NCI-H2081 treated with DMSO at 0.1 percent for 48 hours (cell line): ENCODE results near the gene TOB2.
"Not testable (repeated sequence)": the region's sequence is repeated elsewhere in the genome, so short reads cannot be mapped to it uniquely, and the experiment has no call there.

ENCODE experiments used
- DNase-seq: peaks from one replicate; lab custom pipeline; 2025; lab: John Stamatoyannopoulos, UW

Gene TOB2

GRCh38 chr22:41429232-41429950 lies 17.2 kb downstream of the TOB2 start:
- DNase-seq = no peak

GRCh38 chr22:41425660-41426365 lies 20.8 kb downstream of the TOB2 start:
- DNase-seq = no peak

DNA sequence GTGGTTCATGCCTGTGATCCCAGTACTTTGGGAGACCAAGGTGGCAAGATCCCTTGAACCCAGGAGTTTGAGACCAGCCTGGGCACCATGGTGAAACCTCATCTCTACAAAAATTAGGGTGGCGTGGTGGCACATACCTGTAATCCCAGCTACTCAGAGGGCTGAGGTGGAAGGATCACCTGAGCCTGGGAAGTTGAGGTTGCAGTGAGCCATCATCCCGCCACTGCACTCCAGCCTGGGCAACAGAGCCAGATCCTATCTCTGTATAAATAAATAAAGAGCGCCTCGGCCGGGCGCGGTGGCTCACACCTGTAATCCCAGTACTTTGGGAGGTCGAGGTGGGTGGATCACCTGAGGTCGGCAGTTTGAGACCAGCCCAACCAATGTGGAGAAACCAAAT lies 27.9 kb downstream of the TOB2 start:
- no peak for DNase-seq

DNA sequence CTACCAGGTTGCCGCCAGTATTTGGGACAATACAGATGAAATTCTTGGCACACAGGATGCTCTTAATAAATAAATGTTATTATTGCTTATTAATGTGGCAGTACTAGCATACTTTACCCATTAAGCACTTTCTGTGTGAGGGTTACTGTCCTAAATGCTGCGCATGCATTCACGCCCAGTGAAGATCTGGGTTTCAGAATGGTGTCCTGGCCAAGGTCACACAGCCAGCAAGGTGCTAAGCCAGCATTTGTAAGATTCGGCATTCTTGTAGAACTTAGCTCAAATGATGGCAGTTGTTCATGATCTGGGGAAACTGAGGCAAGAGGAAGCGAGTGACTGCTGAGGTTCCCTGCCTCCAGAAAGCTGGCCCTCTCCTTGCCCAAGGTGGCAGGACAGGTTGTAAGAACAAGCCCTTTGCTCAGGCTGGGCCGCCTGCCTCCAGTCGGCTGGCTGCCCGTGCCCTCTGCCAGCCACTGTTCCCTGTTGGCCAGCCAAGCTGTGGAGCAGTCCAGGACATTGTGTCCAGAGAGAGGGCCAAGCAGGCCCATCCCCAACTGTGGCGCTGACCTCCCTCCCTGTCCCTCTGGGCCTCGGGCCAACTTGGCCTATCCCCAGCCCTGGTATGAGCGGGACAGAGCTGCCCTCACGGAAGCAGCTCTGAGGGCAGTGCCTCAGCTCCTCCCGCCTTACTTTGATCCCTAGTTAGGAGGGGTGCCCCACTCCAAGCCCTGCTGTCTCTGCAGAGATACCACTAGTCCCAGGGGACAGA lies 28.8 kb downstream of the TOB2 start:
- no peak for DNase-seq

DNA sequence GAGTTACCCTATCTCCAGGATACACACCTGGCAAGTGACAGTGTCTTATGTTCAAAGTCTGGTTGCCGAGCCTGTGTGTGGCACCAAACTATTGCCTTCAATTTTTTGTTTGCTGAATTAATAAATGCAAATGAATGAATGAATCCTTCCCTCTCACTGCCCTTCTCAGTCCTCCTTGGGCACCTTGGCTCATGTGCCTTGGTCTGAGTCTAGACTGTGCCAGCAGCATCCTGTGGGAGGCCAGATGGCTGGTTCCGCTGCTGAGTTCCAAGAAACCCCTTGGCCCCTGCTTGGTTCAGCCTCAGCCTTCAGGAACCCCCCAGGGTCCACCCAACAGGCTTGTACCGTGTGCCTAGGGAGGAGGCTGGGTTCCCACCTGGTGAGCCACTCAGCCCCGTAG lies 31.0 kb downstream of the TOB2 start:
- no peak for DNase-seq

DNA sequence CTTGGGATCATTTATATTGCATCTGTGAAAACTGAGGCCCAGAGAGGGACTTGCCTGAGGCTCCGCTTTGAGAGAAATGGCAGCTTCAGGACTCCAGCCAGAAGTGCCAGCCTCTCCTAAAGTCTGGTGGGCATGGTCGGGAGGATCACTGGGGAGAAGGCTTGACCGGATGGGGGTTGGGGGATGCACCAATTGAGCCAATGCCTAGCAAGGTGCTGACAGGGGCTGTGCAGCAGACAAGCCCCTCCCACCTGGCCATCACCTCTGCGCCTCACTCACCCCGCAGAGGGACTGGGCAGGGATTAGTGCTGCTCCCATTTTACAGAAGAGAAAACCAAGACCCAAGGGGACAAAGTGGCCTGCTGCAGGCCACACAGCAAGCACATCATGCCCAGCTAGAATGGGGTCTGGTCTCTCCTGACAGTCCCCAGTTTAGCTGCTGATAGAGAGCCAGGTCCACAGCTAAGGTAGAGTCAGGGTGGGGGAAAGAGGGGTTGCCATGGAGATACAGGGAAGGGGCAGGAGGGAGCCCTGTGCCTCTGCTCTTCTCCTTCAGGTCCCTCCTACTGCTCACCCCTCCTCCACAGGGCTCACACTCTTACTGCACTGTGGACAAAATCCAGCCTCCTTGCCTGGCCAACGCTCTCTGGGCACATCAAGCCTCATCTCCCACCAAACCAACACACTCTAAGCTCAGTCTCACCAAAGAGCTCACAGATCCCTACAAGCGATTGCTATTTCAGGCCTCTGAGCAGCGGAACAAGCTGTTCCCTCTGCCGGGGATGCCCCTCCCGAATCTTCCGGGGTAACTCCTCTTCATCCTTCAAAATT lies 35.4 kb downstream of the TOB2 start:
- no peak for DNase-seq

DNA sequence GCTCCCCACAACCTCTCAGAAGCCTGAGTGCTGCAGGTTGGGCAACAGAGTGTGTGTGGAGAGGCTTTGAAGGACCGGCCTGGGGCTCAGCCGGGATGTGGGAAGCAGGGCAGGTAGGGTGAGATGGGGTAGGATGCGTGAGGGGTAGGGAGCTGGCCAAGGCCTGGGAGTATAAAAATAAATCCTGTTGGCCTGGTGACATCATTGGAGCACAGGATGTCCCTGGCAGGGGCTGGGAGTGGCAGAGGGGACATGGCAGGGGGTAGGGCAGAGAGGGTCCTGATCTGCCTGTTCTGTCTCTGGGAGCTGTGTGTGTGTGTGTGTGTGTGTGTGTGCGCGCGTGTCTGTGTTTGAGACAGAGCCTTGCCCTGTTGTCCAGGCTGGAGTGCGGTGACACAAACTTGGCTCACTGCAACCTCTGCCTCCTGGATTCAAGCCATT lies 36.3 kb downstream of the TOB2 start:
- DNase-seq = no peak

DNA sequence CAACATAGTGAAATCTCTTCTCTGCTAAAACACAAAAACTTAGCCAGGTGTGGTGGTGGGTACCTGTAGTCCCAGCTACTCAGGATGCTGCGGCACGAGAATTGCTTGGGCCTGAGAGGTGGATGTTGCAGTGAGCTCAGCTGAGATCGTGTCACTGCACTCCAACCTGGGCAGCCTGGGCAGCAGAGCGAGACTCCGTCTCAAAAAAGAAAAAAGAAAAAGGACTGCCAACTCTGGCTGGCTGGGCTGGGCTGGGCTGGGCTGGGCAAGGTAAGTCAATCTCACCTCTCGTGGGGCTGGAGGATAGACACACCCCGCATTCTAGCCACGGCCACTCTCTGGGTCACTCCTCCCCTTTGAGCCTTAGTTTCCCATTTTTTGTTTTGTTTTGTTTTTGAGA lies 37.9 kb downstream of the TOB2 start:
- no peak for DNase-seq

DNA sequence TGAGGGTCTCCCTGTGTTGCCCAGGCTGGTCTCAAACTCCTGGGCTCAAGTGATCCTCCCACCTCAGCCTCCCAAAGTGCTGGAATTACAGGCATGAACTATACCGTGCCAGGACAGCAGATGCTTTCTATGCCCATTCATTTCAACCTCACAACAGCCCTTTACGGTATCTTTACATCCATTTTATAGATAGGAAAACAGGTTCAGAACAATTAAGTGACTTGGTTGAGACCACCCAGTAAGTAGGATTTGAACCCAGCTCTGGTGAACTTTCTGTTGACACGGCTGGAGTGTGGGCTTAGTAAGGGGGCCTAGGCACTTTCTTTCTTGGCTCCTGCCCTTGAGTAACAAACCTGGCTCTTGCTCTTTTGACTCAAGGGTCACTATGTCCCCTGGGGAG lies 39.2 kb downstream of the TOB2 start:
- DNase-seq = no peak

DNA sequence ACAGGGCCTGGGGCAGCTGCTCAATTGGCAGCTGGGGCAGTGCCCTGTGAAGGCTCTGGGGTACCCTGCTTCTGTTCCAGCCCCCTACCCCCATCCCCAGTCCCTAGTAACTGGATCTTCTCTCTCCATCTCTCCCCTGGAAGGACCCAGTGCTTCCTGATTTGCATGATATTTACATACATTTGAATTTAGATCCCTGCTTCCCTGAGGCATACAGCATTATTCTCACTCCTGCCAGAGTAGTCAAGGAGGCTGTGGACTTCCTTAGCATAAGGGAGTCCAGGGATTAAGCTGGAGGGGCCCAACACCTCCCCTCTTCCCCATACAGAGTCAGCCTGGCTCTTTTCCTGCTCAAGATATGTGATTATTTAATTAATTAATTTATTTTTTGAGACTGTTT lies 40.2 kb downstream of the TOB2 start:
- DNase-seq = no peak

GRCh38 chr22:41405588-41405987 lies 41.0 kb downstream of the TOB2 start:
- no peak for DNase-seq

DNA sequence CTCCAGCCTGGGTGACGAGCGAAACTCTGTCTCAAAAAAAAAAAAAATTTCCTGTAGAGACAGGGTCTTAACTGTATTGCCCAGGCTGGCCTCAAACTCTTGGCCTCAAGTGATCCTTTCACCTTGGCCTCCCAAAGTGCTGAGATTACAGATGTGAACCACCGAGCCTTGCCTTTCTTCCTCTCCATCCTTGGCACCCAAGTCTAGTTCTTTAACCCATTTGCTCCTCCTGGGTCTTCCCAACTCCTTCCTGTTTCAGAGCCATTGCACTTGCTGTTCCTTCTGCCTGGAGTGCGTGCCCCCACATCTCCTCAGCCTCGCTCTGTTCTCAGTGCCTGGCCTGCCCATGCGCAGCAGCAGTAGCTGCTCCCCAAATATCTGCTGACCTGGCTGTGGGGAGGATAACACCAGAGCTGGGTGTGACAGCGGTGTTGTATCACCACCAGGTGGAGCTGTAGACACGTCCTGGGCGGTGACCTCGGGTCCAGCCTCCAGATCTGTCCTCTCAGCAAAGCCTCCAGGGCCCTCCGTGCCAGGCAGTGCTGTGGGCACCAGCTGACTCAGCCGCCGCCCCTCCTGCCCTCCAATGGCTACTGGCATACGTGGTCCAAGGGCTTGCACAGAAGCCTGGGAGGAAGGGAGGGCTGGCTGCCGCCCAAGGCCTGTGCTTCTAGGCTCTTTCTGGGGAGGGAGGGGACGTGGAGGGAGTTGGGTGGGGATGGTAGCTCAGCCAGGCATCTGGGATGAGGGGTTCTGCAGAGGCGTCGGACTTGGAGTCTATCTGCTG lies 42.9 kb downstream of the TOB2 start:
- no peak for DNase-seq

DNA sequence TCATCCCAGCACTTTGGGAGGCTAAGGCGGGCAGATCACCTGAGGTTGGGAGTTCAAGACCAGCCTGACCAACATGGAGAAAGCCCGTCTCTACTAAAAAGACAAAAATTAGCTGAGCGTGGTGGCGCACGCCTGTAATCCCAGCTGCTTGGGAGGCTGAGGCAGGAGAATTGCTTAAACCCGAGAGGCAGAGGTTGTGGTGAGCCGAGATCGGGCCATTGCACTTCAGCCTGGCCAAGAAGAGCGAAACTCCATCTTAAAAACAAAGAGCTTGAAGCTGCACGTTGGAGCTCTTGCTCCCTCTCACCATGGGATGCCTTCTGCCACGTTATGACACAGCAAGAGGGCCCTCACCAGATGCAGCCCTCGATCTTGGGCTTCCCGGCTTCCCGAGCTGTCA lies 43.8 kb downstream of the TOB2 start:
- not testable (repeated sequence) for DNase-seq

DNA sequence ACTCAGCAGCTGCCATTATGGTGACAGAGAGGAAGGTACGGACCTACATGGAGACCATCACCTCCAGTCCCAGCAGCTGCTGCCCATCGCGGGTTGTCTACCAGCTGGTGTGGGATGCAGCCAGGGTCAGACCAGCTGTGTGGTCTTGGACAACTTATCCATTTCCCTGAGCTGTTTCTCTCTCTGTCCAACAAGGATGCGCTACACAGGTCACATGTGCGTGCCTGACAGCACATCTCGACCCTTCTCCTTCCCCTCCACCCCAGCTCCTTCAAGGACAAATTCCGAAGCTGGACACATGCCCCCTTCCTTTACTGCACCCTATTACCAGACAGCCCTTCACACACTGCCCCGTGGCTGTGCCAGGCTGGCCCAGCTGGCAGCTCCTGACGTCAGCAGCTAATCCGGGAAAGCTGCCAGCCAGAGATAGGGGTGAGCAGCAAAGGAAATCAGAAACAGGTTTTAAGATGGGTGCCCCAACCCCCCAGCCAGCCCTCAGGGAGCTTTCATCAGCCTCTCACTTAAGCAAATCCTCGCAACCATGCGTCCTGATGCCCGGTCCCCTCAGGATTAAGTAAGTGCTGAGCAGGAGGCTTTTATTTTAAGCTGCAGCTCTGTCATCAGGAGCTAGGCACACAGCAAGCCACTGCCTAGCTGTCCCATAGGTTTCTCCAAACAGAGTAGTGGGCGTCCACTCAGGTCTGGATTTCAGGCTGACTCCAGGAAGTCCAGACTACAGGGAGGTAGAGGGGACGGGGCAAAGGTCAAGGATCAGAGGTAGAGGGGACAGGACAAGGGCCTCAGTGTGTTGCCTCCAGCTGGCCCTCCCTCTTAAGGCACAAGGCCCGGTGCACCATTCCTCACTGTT lies 44.6 kb downstream of the TOB2 start:
- DNase-seq = no peak

GRCh38 chr22:41398921-41399320 lies 47.7 kb downstream of the TOB2 start:
- DNase-seq = no peak

DNA sequence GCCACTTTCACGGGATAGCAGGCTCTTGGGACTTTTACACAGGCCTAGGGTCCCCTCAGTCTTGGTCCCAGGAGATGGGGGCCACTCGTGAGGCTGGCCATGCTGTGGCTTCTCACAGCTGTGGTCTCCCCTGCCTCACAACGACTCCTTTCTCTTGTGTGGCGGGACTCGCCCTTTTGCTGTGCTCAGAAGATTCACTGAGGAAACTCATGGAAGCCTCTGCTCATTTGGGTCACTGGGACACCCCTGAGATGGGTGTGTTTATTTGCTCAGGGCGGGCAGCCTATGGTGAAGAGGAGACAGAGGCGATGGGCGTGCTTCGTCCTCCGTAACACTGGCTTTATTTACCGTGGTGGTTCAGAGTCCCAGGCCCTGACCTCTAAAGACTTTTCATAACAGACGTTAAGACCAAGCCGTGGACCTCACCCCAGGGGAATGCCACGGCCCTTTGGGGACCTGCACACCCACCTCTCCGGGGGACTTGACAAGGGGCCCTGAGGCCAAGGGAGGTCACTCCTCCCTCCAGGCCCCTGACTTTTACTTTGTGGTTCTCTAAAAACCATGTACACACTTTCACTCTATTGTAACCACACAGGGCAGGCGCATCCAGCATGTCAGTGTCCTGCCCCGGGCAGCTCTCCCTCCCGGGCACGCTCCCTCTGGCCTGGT lies 49.3 kb downstream of the TOB2 start:
- no peak for DNase-seq

GRCh38 chr22:41395531-41396240 lies 50.9 kb downstream of the TOB2 start:
- DNase-seq = no peak

GRCh38 chr22:41394012-41394356 lies 52.6 kb downstream of the TOB2 start:
- no peak for DNase-seq

GRCh38 chr22:41387341-41387740 lies 59.3 kb downstream of the TOB2 start:
- no peak for DNase-seq
